ENCODE results near the gene CHAT. TPM values are rescaled to one million over a fixed set of nuclear protein-coding genes. Genes with fewer than 3 reads are reported as not detected.

The CHAT gene
- total RNA-seq, 1 donor from 2014 or later, result not detected

DNA sequence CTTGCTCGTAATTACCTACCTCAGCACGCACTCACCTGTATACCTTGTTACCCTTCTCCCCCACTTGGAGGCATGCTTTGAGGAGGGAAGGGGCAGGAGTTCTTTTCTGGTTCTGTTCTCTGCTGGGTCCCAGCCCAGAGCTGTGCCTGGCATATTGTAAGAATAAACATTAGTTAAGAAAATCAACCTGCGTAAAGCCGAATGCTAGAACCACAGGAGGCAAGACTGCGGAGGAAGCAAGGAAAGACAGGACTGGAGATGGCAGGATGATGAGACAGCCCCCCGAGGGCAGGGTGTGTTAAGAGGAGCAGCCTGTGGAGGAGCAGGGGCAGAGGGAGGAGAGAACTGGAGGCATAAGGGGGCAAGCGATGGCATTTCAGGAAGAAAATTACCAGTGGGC, 75.1 kb downstream of the CHAT start:
- DNase-seq, result no peak
- TF ChIP-seq, protein P1, sequence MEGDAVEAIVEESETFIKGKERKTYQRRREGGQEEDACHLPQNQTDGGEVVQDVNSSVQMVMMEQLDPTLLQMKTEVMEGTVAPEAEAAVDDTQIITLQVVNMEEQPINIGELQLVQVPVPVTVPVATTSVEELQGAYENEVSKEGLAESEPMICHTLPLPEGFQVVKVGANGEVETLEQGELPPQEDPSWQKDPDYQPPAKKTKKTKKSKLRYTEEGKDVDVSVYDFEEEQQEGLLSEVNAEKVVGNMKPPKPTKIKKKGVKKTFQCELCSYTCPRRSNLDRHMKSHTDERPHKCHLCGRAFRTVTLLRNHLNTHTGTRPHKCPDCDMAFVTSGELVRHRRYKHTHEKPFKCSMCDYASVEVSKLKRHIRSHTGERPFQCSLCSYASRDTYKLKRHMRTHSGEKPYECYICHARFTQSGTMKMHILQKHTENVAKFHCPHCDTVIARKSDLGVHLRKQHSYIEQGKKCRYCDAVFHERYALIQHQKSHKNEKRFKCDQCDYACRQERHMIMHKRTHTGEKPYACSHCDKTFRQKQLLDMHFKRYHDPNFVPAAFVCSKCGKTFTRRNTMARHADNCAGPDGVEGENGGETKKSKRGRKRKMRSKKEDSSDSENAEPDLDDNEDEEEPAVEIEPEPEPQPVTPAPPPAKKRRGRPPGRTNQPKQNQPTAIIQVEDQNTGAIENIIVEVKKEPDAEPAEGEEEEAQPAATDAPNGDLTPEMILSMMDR (IDR thresholded peaks at IDR 0.05; ENCODE audit: borderline replicate concordance), result no peak
- H3K4me3 ChIP-seq, result no peak overlapping the region
- no peaks in the 10 kb centered on the region for H3K36me3 ChIP-seq
- H3K27me3 ChIP-seq (ENCODE audit: low read depth), result peaks cover 74% of the 10 kb centered on the region
- H3K4me1 ChIP-seq, result no peaks in the 10 kb centered on the region
- no peak overlapping the region for H3K27ac ChIP-seq (replicated peaks)
- H3K9me3 ChIP-seq (replicated peaks), result peaks cover 9% of the 10 kb centered on the region
- intact Hi-C loops (cut with micrococcal nuclease), result no loop called here

- H3K9me3 ChIP-seq (replicated peaks), result peaks cover 9% of the 10 kb centered on the region
- no peak overlapping the region for H3K27ac ChIP-seq (replicated peaks)
- H3K27me3 ChIP-seq (ENCODE audit: low read depth), result peaks cover 85% of the 10 kb centered on the region
Observed at GRCh38 chr10:49689882-49690510, 76.2 kb downstream of the CHAT start.

GRCh38 chr10:49690698-49691356, 77.0 kb downstream of the CHAT start:
- H3K9me3 ChIP-seq (replicated peaks), result peaks cover 9% of the 10 kb centered on the region
- TF ChIP-seq, protein P1 (IDR thresholded peaks at IDR 0.05; ENCODE audit: borderline replicate concordance), result no peak
- no peak for DNase-seq
- H3K27me3 ChIP-seq (ENCODE audit: low read depth), result peaks cover 91% of the 10 kb centered on the region
- no peaks in the 10 kb centered on the region for H3K36me3 ChIP-seq
- intact Hi-C loops (cut with micrococcal nuclease), result no loop called here
- no peaks in the 10 kb centered on the region for H3K4me1 ChIP-seq
- no peak overlapping the region for H3K27ac ChIP-seq (replicated peaks)
- H3K4me3 ChIP-seq, result no peak overlapping the region

More at GRCh38 chr10:49689882-49690510, 76.2 kb downstream of the CHAT start:
- TF ChIP-seq, protein P1 (IDR thresholded peaks at IDR 0.05; ENCODE audit: borderline replicate concordance), result no peak
- Histone ChIP-seq H3K36me3 (no peaks in the 10 kb centered on the region), H3K4me1 (no peaks in the 10 kb centered on the region), H3K4me3 (no peak overlapping the region)
- DNase-seq, result no peak
- intact Hi-C loops (cut with micrococcal nuclease), result no loop called here

GRCh38 chr10:49691588-49691987, 77.8 kb downstream of the CHAT start:
- DNase-seq, result no peak
- no peak overlapping the region for H3K4me3 ChIP-seq
- peaks cover 91% of the 10 kb centered on the region for H3K27me3 ChIP-seq (ENCODE audit: low read depth)
- no peaks in the 10 kb centered on the region for H3K36me3 ChIP-seq
- intact Hi-C loops (cut with micrococcal nuclease), result no loop called here
- no peaks in the 10 kb centered on the region for H3K4me1 ChIP-seq
- TF ChIP-seq, protein P1 (IDR thresholded peaks at IDR 0.05; ENCODE audit: borderline replicate concordance), result no peak
- H3K27ac ChIP-seq (replicated peaks), result no peak overlapping the region
- peaks cover 4% of the 10 kb centered on the region for H3K9me3 ChIP-seq (replicated peaks)

DNA sequence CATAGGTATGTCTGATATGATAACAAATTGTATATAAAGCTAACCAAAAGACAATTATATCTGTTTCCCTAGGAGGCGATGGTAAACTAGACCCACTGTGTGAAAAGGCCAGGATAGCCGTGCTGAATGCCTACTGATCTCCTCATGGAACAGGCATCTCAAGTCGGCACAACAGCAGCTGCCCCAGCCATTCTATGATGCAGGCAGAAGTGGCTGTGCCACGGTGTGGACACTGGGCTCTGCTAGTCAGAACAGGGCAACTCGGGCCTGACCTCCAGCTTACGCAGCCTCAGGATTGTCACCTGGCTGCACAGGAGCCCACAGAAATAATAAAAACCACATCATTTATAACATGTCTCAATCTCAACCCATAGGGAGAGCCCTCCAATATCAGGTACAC, 80.6 kb downstream of the CHAT start:
- H3K4me3 ChIP-seq, result no peak overlapping the region
- H3K27me3 ChIP-seq (ENCODE audit: low read depth), result peaks cover 83% of the 10 kb centered on the region
- intact Hi-C loops (cut with micrococcal nuclease), result no loop called here
- TF ChIP-seq, protein P1 (IDR thresholded peaks at IDR 0.05; ENCODE audit: borderline replicate concordance), result no peak
- no peaks in the 10 kb centered on the region for H3K4me1 ChIP-seq
- no peaks in the 10 kb centered on the region for H3K36me3 ChIP-seq
- H3K27ac ChIP-seq (replicated peaks), result no peak overlapping the region
- no peak for DNase-seq
- no peaks in the 10 kb centered on the region for H3K9me3 ChIP-seq (replicated peaks)

Measured in left ventricle myocardium inferior (tissue), 1 donor.